OCI-LY7 (cell line): Measurements from ENCODE around the gene PACSIN2. TPM values are rescaled to one million over a fixed set of nuclear protein-coding genes. Genes with fewer than 3 reads are reported as not detected.

Experiments used
- BruUV-seq: library from RNA; stranded (reverse); fragments of 400-500 nt; replicated peaks from 2 replicates; lab custom pipeline; 2021; lab: Mats Ljungman, UMichigan
- CTCF ChIA-PET: fragments of 300-600 bp; sonication (Branson Sonifier 250); formaldehyde crosslinking; loops from one replicate; lab custom pipeline; 2022; ENCODE audit warnings: antibody characterized with exemption; ENCODE audit not compliant: unreplicated experiment; lab: Charles Lee
- POLR2A ChIA-PET: fragments of 300-600 bp; sonication (Branson Sonifier 250); formaldehyde crosslinking; loops from one replicate; lab custom pipeline; 2022; ENCODE audit warnings: antibody characterized with exemption; lab: Charles Lee
- DNase-seq: peaks from one replicate; pipeline ENCODE4 v3.0.0-alpha.2; 2015; ENCODE audit warnings: low spot score
- H2AFZ ChIP-seq: fragments of 200-600 bp; sonication (generic), shearing (Covaris generic); 2 replicates; pipeline ENCODE4 v1.6.1; 2014; ENCODE audit warnings: mild to moderate bottlenecking, antibody characterized with exemption, low read length, moderate library complexity
- H3K27ac ChIP-seq: fragments of 200-600 bp; sonication (generic); 2 replicates; pipeline ENCODE4 v1.5.1; 2014; ENCODE audit warnings: mixed run types, low read depth, mild to moderate bottlenecking, moderate library complexity, low read length, inconsistent platforms; ENCODE audit not compliant: poor library complexity, severe bottlenecking
- H3K36me3 ChIP-seq: fragments of 200-600 bp; sonication (generic); 2 replicates; pipeline ENCODE4 v1.6.1; 2014; ENCODE audit warnings: mild to moderate bottlenecking, antibody characterized with exemption, low read length, moderate library complexity, mixed read lengths; ENCODE audit not compliant: insufficient read depth
- H3K4me1 ChIP-seq: fragments of 200-600 bp; sonication (generic); 2 replicates; pipeline ENCODE4 v1.5.1; 2014; ENCODE audit warnings: mild to moderate bottlenecking, low read length; ENCODE audit not compliant: insufficient read depth, poor library complexity, severe bottlenecking
- H3K4me2 ChIP-seq: fragments of 200-600 bp; sonication (generic); 2 replicates; pipeline ENCODE4 v1.6.1; 2014; ENCODE audit warnings: mild to moderate bottlenecking, low read length
- H3K4me3 ChIP-seq: fragments of 200-600 bp; sonication (generic); 2 replicates; pipeline ENCODE4 v1.5.1; 2014; ENCODE audit warnings: mild to moderate bottlenecking, low read depth, low read length; ENCODE audit not compliant: poor library complexity, severe bottlenecking
- H3K79me2 ChIP-seq: fragments of 200-600 bp; sonication (generic); 2 replicates; pipeline ENCODE4 v1.6.1; 2016; ENCODE audit warnings: low read depth, mild to moderate bottlenecking, low read length, moderate library complexity, mixed read lengths; ENCODE audit not compliant: insufficient read depth
- H3K9me2 ChIP-seq: fragments of 200-600 bp; sonication (generic); 2 replicates; pipeline ENCODE4 v1.6.1; 2016; ENCODE audit warnings: mild to moderate bottlenecking, low read length, mixed read lengths; ENCODE audit not compliant: insufficient read depth
- H3K9me3 ChIP-seq: fragments of 200-600 bp; sonication (generic); 2 replicates; pipeline ENCODE4 v1.6.1; 2014; ENCODE audit warnings: mild to moderate bottlenecking, mixed run types, low read length, mixed read lengths
- H4K20me1 ChIP-seq: fragments of 200-600 bp; sonication (generic); 2 replicates; pipeline ENCODE4 v1.6.1; 2014; ENCODE audit warnings: mild to moderate bottlenecking, antibody characterized with exemption, low read length, moderate library complexity, mixed read lengths; ENCODE audit not compliant: insufficient read depth
- EZH2phosphoT487 ChIP-seq: fragments of 200-600 bp; sonication (generic); IDR thresholded peaks from 2 replicates; pipeline ENCODE4 v1.6.1; 2018; ENCODE audit warnings: low read depth, borderline replicate concordance, mild to moderate bottlenecking, mixed run types, antibody characterized with exemption, low read length, moderate library complexity, mixed read lengths
- intact Hi-C: fragments of 100-400 bp; cut with micrococcal nuclease; formaldehyde crosslinking; loops from one replicate; pipeline ENCODE4 v1.10.0; 2022; ENCODE audit not compliant: unreplicated experiment
- total RNA-seq, 2 experiments: library from RNA; depleted of rRNA in 1 of 2; stranded (reverse); fragments of >200 nt in 1 of 2; shearing (Covaris generic) in 1 of 2; gene quantifications; 2 replicates each; pipeline ENCODE4 v1.2.3, GENCODE V29; 2014 to 2022
- TF ChIP-seq, protein P1 (sequence below): fragments of 200-600 bp; sonication (generic); conservative IDR thresholded peaks from 2 replicates; pipeline ENCODE4 v1.5.1; 2014; ENCODE audit warnings: mild to moderate bottlenecking, antibody characterized with exemption, low read length, moderate library complexity, mixed read lengths

PACSIN2 gene
- total RNA-seq, 2 experiments from 2014 or later: 25.4 to 41.7 TPM

DNA sequence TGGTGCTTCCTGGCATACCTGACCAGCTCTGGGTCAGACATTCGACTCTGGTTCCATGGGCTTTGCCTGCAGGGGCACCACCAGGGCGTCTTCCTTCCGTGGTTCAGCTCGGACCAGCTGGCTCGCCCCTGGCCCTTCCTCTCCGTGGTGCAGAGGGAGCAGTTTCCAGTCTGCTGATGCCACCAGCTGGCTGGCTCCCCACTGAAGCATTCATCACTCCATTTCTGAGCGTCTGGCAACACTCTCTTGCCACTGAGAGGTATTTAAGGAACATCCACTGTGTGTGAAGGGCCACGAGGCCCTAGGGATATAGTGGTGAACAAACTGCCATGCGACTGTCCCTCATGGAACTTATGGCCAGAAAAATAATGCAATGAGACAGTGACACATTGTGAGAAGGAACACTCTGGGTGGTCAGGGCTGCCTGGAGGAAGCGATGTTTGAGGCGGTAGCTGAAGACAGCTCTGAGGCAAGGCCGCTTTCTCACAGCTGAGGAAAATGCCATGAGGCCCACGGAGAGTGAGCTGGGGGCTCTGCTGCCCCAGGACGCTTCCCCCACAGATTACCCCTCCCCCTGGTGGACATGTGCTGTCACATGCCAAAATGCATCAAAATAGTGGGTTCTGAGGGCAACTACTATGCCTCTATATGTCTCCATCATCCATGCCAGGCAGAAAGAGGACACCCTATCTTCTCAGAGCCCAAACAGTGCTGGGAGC is 113.0 kb downstream of the PACSIN2 start:
- no peak overlapping the region for H3K4me2 ChIP-seq
- no peaks in the 10 kb centered on the region for H3K79me2 ChIP-seq
- BruUV-seq: no TSS peak
- ChIA-PET CTCF (interaction anchor here (1.1 kb wide), 1 partner anchor 35 kb away, joined by 3 read pairs; no protein-coding TSS in a partner anchor), POLR2A (no interaction called here)
- H3K36me3 ChIP-seq: no peaks in the 10 kb centered on the region
- no peak overlapping the region for H3K4me3 ChIP-seq
- peak; percentile 18 for DNase-seq
- H3K4me1 ChIP-seq: no peaks in the 10 kb centered on the region
- H3K9me3 ChIP-seq: no peaks in the 10 kb centered on the region
- no peaks in the 10 kb centered on the region for H4K20me1 ChIP-seq
- no peak for TF ChIP-seq EZH2phosphoT487
- TF ChIP-seq, protein P1, sequence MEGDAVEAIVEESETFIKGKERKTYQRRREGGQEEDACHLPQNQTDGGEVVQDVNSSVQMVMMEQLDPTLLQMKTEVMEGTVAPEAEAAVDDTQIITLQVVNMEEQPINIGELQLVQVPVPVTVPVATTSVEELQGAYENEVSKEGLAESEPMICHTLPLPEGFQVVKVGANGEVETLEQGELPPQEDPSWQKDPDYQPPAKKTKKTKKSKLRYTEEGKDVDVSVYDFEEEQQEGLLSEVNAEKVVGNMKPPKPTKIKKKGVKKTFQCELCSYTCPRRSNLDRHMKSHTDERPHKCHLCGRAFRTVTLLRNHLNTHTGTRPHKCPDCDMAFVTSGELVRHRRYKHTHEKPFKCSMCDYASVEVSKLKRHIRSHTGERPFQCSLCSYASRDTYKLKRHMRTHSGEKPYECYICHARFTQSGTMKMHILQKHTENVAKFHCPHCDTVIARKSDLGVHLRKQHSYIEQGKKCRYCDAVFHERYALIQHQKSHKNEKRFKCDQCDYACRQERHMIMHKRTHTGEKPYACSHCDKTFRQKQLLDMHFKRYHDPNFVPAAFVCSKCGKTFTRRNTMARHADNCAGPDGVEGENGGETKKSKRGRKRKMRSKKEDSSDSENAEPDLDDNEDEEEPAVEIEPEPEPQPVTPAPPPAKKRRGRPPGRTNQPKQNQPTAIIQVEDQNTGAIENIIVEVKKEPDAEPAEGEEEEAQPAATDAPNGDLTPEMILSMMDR: peak; percentile 66
- no peaks in the 10 kb centered on the region for H3K9me2 ChIP-seq
- intact Hi-C loops: no loop called here
- no peak overlapping the region for H2AFZ ChIP-seq
- H3K27ac ChIP-seq: no peak overlapping the region

DNA sequence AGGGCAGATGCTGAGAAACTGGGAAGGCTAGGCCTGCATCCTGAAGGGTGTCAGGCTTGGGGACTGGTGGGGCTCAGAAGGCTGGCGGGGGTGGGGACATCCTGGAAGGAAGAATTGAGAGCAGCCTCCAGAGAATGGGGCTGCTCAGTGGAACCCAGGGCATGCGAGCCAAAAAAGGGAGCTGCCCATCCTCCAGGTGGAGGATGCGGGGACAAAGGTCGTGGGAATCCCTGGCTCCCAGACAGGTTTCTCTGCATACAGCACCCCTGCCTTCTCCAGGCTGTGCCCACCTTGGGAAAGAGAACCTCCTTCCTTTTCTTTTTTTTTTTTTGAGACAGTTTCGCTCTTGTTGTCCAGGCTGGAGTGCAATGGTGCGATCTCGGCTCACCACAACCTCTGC is 117.0 kb downstream of the PACSIN2 start:
- peaks cover 24% of the 10 kb centered on the region for H3K4me1 ChIP-seq
- ChIA-PET POLR2A (interaction anchor here (1.0 kb wide), 1 partner anchor 108 kb away, joined by 3 read pairs; no protein-coding TSS in a partner anchor), CTCF (no interaction called here)
- TF ChIP-seq, protein P1: no peak
- TF ChIP-seq EZH2phosphoT487: no peak
- BruUV-seq: no TSS peak
- no peaks in the 10 kb centered on the region for H3K36me3 ChIP-seq
- H3K9me2 ChIP-seq: no peaks in the 10 kb centered on the region
- no peak for DNase-seq
- H3K27ac ChIP-seq: no peak overlapping the region
- no peak overlapping the region for H2AFZ ChIP-seq
- H4K20me1 ChIP-seq: no peaks in the 10 kb centered on the region
- intact Hi-C loops: no loop called here
- H3K4me2 ChIP-seq: no peak overlapping the region
- no peak overlapping the region for H3K4me3 ChIP-seq
- no peaks in the 10 kb centered on the region for H3K9me3 ChIP-seq
- no peaks in the 10 kb centered on the region for H3K79me2 ChIP-seq

DNA sequence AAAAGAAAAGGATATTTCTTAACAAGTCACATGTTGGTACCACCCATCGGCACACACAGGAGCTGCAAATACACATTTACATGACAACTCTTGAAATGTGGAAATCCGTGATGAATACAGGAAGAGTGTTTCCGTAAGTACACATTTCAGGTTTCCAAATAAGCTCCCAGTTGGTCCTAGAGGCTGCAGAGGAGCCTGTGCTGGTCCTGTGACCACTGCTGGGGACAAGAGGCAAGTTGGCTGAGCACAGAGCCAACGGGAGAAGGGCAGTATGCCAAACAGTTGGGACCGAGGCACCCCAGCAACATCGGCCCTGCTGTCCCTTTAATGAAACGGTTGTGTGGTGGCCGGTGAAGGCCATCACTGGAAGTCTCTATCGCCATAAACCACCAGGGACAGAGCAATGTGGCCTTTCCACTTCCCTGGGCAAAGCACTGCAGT is 119.4 kb downstream of the PACSIN2 start:
- intact Hi-C loops: no loop called here
- H3K4me1 ChIP-seq: peaks cover 24% of the 10 kb centered on the region
- peak overlapping the region; percentile 54; the same call in 1 of the 2 replicates for H2AFZ ChIP-seq

More for the DNA sequence above, 119.4 kb downstream of the PACSIN2 start:
- Histone ChIP-seq H3K9me2 (no peaks in the 10 kb centered on the region), H3K4me3 (no peak overlapping the region), H3K36me3 (peaks cover 3% of the 10 kb centered on the region; the same call in 1 of the 2 replicates), H3K27ac (peak overlapping the region; percentile 22), H4K20me1 (no peaks in the 10 kb centered on the region), H3K79me2 (no peaks in the 10 kb centered on the region), H3K4me2 (peak overlapping the region; percentile 51), H3K9me3 (no peaks in the 10 kb centered on the region)
- no peak for DNase-seq
- no TSS peak for BruUV-seq
- TF ChIP-seq EZH2phosphoT487: no peak
- TF ChIP-seq, protein P1: no peak
- ChIA-PET POLR2A (interaction anchor here (0.6 to 0.7 kb wide), 2 partner anchors 17 to 25 kb away, joined by 3 to 4 read pairs; no protein-coding TSS in a partner anchor), CTCF (interaction anchor here (0.9 to 1.1 kb wide), 2 partner anchors 14 to 28 kb away, joined by 3 read pairs; no protein-coding TSS in a partner anchor)
